PFSK-1 (cell line): Measurements from ENCODE around the gene L3MBTL4.

Source experiments
- FOXP2 ChIP-seq: optimal IDR thresholded peaks from 2 replicates; pipeline ENCODE3; 2011; ENCODE audit warnings: borderline replicate concordance, control low read depth, inconsistent platforms; ENCODE audit not compliant: insufficient read depth; ENCODE audit errors: extremely low read length, extremely low read depth
- POLR2AphosphoS5 ChIP-seq: IDR thresholded peaks from 2 replicates; pipeline ENCODE4 v1.6.1; 2012; ENCODE audit warnings: low read depth, mild to moderate bottlenecking, control low read depth, low read length, moderate library complexity
- SIN3A ChIP-seq: IDR thresholded peaks from 2 replicates; pipeline ENCODE4 v1.6.1; 2012; ENCODE audit warnings: mild to moderate bottlenecking, low read length, moderate library complexity, borderline replicate concordance; ENCODE audit not compliant: insufficient read depth
- TAF1 ChIP-seq: IDR thresholded peaks from 2 replicates; pipeline ENCODE4 v1.6.1; 2012; ENCODE audit warnings: low read length, control low read depth, borderline replicate concordance; ENCODE audit not compliant: insufficient read depth
- TF ChIP-seq, protein P1 (sequence below), 2 experiments: IDR thresholded peaks; 2 replicates each; pipeline versions ENCODE4 v1.6.1 to v1.8.0; 2011 to 2012; ENCODE audit warnings: low read depth in 2 of 2, low read length in 2 of 2, control low read depth in 1 of 2, inconsistent platforms in 1 of 2, mild to moderate bottlenecking in 1 of 2, moderate library complexity in 1 of 2; ENCODE audit not compliant: insufficient read depth in 1 of 2

Gene L3MBTL4

DNA sequence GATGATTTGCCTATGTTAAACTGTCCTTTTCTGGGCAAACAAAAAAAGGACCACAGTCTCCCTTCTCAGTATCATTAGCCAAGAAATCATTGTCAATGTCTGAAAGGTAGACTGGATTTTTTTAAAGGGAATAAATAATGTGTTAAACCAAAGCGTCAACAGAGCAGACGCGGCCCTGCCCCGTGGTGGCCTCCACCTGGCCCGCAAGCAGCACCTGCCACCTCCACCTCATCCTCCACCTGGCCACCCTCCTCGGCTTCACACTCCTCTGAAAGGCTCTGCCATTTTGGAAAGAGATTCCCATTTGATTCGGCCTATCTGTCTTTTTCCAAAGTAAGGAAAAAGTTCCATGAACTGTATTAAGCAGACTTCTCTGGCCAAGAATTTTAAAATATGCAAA lies 451.4 kb downstream of the L3MBTL4 start:
- TF ChIP-seq FOXP2 = no peak
- TF ChIP-seq SIN3A = no peak
- no peak for TF ChIP-seq POLR2AphosphoS5
- no peak for TF ChIP-seq TAF1

DNA sequence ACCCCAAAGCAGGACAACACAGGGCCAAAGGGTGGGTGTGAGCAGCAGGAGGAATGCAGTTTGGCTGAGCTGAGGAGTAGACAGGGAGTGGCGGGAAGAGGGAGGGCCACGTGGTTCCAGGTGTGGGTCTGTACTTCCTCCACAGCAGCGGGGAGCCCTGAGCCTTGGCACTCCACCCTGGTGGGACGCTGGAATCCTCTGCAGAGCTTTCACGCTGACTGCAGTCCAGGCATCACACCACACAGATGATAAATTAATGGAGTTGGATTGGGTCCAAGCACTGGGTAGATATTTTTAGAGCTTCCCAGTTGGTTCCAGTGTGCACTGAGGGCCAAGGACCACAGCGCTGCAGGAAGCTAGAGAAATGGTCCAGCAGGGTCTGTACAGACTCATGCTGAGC lies 452.3 kb downstream of the L3MBTL4 start:
- TF ChIP-seq FOXP2 (no peak), SIN3A (no peak), TAF1 (no peak), POLR2AphosphoS5 (no peak)
- TF ChIP-seq, protein P1, sequence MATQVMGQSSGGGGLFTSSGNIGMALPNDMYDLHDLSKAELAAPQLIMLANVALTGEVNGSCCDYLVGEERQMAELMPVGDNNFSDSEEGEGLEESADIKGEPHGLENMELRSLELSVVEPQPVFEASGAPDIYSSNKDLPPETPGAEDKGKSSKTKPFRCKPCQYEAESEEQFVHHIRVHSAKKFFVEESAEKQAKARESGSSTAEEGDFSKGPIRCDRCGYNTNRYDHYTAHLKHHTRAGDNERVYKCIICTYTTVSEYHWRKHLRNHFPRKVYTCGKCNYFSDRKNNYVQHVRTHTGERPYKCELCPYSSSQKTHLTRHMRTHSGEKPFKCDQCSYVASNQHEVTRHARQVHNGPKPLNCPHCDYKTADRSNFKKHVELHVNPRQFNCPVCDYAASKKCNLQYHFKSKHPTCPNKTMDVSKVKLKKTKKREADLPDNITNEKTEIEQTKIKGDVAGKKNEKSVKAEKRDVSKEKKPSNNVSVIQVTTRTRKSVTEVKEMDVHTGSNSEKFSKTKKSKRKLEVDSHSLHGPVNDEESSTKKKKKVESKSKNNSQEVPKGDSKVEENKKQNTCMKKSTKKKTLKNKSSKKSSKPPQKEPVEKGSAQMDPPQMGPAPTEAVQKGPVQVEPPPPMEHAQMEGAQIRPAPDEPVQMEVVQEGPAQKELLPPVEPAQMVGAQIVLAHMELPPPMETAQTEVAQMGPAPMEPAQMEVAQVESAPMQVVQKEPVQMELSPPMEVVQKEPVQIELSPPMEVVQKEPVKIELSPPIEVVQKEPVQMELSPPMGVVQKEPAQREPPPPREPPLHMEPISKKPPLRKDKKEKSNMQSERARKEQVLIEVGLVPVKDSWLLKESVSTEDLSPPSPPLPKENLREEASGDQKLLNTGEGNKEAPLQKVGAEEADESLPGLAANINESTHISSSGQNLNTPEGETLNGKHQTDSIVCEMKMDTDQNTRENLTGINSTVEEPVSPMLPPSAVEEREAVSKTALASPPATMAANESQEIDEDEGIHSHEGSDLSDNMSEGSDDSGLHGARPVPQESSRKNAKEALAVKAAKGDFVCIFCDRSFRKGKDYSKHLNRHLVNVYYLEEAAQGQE (IDR thresholded peaks at IDR 0.05; ENCODE audit: insufficient read depth in 1 of 2, low read depth in 2 of 2, low read length in 2 of 2) = no peak

DNA sequence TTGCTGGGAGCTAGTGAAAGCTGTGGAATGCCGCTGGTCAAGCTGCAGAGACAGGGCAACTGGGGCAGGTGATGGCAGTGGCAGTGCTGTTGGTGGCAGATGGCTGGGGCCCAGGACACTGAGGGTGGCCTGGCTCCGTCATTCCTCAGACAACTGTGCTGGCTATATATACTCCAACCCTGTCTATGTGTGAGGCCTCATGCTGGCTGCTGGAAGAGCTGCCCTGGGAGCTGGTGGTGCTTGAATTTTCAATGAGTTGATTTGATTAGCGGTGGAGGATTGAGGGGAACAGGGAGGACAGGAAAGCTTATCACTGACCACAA lies 452.9 kb downstream of the L3MBTL4 start:
- TF ChIP-seq FOXP2 = no peak
- TF ChIP-seq POLR2AphosphoS5 = no peak
- no peak for TF ChIP-seq SIN3A
- TF ChIP-seq TAF1 = no peak
- TF ChIP-seq, protein P1 (IDR thresholded peaks at IDR 0.05; ENCODE audit: insufficient read depth in 1 of 2, low read depth in 2 of 2, low read length in 2 of 2) = no peak

DNA sequence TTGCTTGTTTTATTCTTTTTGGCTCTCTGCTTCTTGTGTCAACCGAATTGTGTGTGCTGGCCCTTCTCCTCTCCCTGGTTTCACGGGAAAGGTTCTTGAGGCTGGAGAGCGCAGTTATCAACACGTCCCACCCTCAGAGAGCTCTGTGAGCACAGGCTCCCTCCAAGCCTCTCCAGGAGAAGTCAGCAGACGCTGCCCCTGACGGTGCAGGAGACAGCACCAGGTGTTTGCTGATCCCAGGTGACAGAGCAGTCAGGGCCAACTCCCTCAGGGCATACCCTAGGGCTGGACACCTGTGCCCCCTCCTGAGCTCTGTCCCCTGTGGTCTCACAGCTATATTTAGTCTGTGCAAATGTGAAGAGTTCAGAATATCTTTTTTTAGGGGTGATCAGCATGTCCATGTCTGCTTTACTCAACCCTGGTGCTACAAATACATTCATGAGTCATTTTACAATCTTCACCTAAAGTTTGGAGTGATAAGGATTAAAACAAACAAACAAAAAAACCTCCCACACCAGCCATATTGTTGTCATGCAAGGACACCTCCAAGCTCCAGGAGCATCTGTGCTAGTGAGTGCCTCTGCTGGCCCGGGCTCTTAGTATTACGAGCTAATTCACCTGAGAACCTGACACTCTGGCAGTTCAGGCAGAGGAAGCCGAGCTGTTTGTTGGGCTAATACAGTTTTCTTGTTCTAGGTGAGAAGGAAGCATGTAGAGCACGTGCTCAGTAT lies 453.4 kb downstream of the L3MBTL4 start:
- TF ChIP-seq POLR2AphosphoS5 (no peak), FOXP2 (no peak), TAF1 (no peak), SIN3A (no peak)
- TF ChIP-seq, protein P1 (IDR thresholded peaks at IDR 0.05; ENCODE audit: insufficient read depth in 1 of 2, low read depth in 2 of 2, low read length in 2 of 2) = no peak

DNA sequence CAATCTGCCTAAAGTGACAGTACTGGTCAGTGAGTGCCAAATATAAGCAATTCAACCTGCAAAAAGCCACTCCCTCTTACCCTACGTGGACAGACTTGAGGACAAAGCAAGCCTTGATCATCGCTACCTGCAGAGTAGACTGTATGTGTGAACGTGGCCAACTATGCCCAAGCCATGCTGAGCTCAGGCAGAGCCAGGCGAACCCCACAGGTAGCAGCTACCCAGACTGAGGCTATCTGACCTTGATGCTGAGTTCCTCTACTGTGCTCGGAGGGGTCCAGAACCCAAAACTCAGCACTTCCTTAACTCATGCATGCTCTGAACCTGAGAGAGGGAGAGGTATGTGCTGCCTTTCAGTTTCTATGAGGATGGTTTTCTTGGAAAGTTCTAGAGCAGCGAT lies 455.9 kb downstream of the L3MBTL4 start:
- no peak for TF ChIP-seq POLR2AphosphoS5
- no peak for TF ChIP-seq TAF1

DNA sequence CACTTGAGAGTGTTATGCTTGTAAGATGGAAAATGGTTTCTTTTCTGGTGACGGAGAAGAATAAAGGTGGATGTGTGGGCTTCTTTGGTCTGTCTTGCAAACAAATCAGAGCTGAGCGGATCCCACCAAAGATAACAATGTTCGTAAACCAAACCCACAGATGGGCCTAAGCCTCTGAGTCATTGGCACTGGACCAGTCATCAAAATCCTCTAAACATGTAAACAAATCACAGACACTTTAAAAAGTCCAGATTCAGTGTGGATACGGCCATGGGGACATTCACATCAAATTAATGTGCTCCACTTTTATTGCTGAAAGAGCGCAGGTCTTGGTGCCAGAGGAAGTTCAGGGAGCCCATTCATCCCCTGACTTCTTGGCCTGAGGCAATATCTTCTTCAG lies 458.9 kb downstream of the L3MBTL4 start:
- TF ChIP-seq FOXP2 = no peak
- TF ChIP-seq, protein P1 (IDR thresholded peaks at IDR 0.05; ENCODE audit: insufficient read depth in 1 of 2, low read depth in 2 of 2, low read length in 2 of 2) = no peak
- TF ChIP-seq POLR2AphosphoS5 = no peak
- no peak for TF ChIP-seq TAF1
- no peak for TF ChIP-seq SIN3A
